HEK293 (cell line): Measurements from ENCODE around the gene PRLR.

ENCODE experiments used
- CTCF ChIA-PET: fragments of 350-600 bp; formaldehyde crosslinking; extraction: SDS; loops from one replicate; lab custom pipeline; 2021; ENCODE audit warnings: antibody characterized with exemption; lab: Yijun Ruan, JAX
- POLR2A ChIA-PET: fragments of 300-600 bp; formaldehyde crosslinking; extraction: SDS; loops from one replicate; lab custom pipeline; 2020; ENCODE audit warnings: antibody characterized with exemption, inconsistent platforms; lab: Yijun Ruan, JAX
- H3K27ac ChIP-seq: fragments of 200-500 bp; sonication (Bioruptor generic); 2 replicates; pipeline ENCODE4 v1.5.1; 2014; ENCODE audit warnings: low read depth, low read length, control low read depth, inconsistent platforms; ENCODE audit errors: extremely low read depth
- H3K36me3 ChIP-seq, 2 experiments: fragments of 200-500 bp in 1 of 2; sonication (Bioruptor generic) in 1 of 2; 1 replicate in 1 of 2; 2 replicates in 1 of 2; pipeline ENCODE4 v1.5.1; 2014 to 2017; ENCODE audit warnings: inconsistent platforms in 2 of 2, low read length in 2 of 2; ENCODE audit not compliant: control insufficient read depth in 2 of 2, insufficient read depth in 1 of 2
- H3K4me1 ChIP-seq: fragments of 200-500 bp; sonication (Bioruptor generic); 2 replicates; pipeline ENCODE4 v1.5.1; 2014; ENCODE audit warnings: mild to moderate bottlenecking, low read length, inconsistent platforms; ENCODE audit not compliant: control insufficient read depth, insufficient read depth
- H3K4me3 ChIP-seq: 2 replicates; pipeline ENCODE4 v1.5.1; 2011; ENCODE audit warnings: low read depth, mild to moderate bottlenecking, control low read depth, low read length, moderate library complexity
- H3K9me3 ChIP-seq: fragments of 200-500 bp; sonication (Bioruptor generic); 2 replicates; pipeline ENCODE4 v1.5.1; 2014; ENCODE audit warnings: low read depth, low read length, inconsistent platforms; ENCODE audit not compliant: control insufficient read depth, insufficient read depth
- BCL11A ChIP-seq: fragments of 450-650 bp; formaldehyde crosslinking; IDR thresholded peaks from 2 replicates; pipeline ENCODE4 v1.5.1; 2016; ENCODE audit warnings: low read depth, missing biosample characterization, missing genetic modification characterization
- BCL11B ChIP-seq: fragments of 450-650 bp; formaldehyde crosslinking; IDR thresholded peaks from 2 replicates; pipeline ENCODE4 v1.5.1; 2016; ENCODE audit warnings: low read depth, missing biosample characterization, missing genetic modification characterization
- GLI4 ChIP-seq: fragments of 450-650 bp; formaldehyde crosslinking; IDR thresholded peaks from 2 replicates; pipeline ENCODE4 v1.5.1; 2016; ENCODE audit warnings: missing biosample characterization, missing genetic modification characterization
- KLF16 ChIP-seq: fragments of 450-650 bp; formaldehyde crosslinking; IDR thresholded peaks from 2 replicates; pipeline ENCODE4 v1.5.1; 2017; ENCODE audit warnings: missing biosample characterization, missing genetic modification characterization
- RBAK ChIP-seq: fragments of 450-650 bp; formaldehyde crosslinking; IDR thresholded peaks from 2 replicates; pipeline ENCODE4 v1.5.1; 2016; ENCODE audit warnings: missing biosample characterization, missing genetic modification characterization
- SCRT1 ChIP-seq: fragments of 450-650 bp; formaldehyde crosslinking; IDR thresholded peaks from 2 replicates; pipeline ENCODE4 v1.5.1; 2016; ENCODE audit warnings: missing biosample characterization, missing genetic modification characterization, borderline replicate concordance
- SCRT2 ChIP-seq: fragments of 450-650 bp; formaldehyde crosslinking; IDR thresholded peaks from 2 replicates; pipeline ENCODE4 v1.5.1; 2016; ENCODE audit warnings: missing biosample characterization, missing genetic modification characterization
- SP7 ChIP-seq: fragments of 450-650 bp; formaldehyde crosslinking; IDR thresholded peaks from 2 replicates; pipeline ENCODE4 v1.5.1; 2016; ENCODE audit warnings: missing biosample characterization, missing genetic modification characterization
- ZNF140 ChIP-seq: fragments of 450-650 bp; formaldehyde crosslinking; IDR thresholded peaks from 2 replicates; pipeline ENCODE4 v1.5.1; 2016; ENCODE audit warnings: missing biosample characterization, missing genetic modification characterization
- ZNF148 ChIP-seq: fragments of 450-650 bp; formaldehyde crosslinking; IDR thresholded peaks from 2 replicates; pipeline ENCODE4 v1.5.0; 2017; ENCODE audit warnings: missing biosample characterization, missing genetic modification characterization, borderline replicate concordance
- ZNF16 ChIP-seq: fragments of 450-650 bp; formaldehyde crosslinking; IDR thresholded peaks from 2 replicates; pipeline ENCODE4 v1.5.1; 2016; ENCODE audit warnings: low read depth, missing biosample characterization, missing genetic modification characterization
- ZNF169 ChIP-seq: fragments of 450-650 bp; formaldehyde crosslinking; IDR thresholded peaks from 2 replicates; pipeline ENCODE4 v1.5.1; 2016; ENCODE audit warnings: missing biosample characterization, missing genetic modification characterization
- ZNF221 ChIP-seq: fragments of 450-650 bp; formaldehyde crosslinking; IDR thresholded peaks from 2 replicates; pipeline ENCODE4 v1.5.1; 2017; ENCODE audit warnings: missing biosample characterization, missing genetic modification characterization, borderline replicate concordance
- ZNF223 ChIP-seq: fragments of 450-650 bp; formaldehyde crosslinking; IDR thresholded peaks from 2 replicates; pipeline ENCODE4 v1.5.1; 2016; ENCODE audit warnings: missing biosample characterization, missing genetic modification characterization
- ZNF248 ChIP-seq: fragments of 450-650 bp; formaldehyde crosslinking; IDR thresholded peaks from 2 replicates; pipeline ENCODE4 v1.5.1; 2017; ENCODE audit warnings: missing biosample characterization, missing genetic modification characterization
- ZNF292 ChIP-seq: fragments of 450-650 bp; formaldehyde crosslinking; IDR thresholded peaks from 2 replicates; pipeline ENCODE4 v1.5.1; 2016; ENCODE audit warnings: low read depth, missing biosample characterization, missing genetic modification characterization, borderline replicate concordance
- ZNF404 ChIP-seq: fragments of 450-650 bp; formaldehyde crosslinking; IDR thresholded peaks from 2 replicates; pipeline ENCODE4 v1.5.1; 2017; ENCODE audit warnings: missing biosample characterization, missing genetic modification characterization
- ZNF501 ChIP-seq: fragments of 450-650 bp; formaldehyde crosslinking; IDR thresholded peaks from 2 replicates; pipeline ENCODE4 v1.5.1; 2016; ENCODE audit warnings: missing biosample characterization, missing genetic modification characterization
- ZNF544 ChIP-seq: fragments of 450-650 bp; formaldehyde crosslinking; IDR thresholded peaks from 2 replicates; pipeline ENCODE4 v1.5.0; 2017; ENCODE audit warnings: missing biosample characterization, missing genetic modification characterization
- ZNF571 ChIP-seq: fragments of 450-650 bp; formaldehyde crosslinking; IDR thresholded peaks from 2 replicates; pipeline ENCODE4 v1.5.0; 2017; ENCODE audit warnings: missing biosample characterization, missing genetic modification characterization
- ZNF677 ChIP-seq: fragments of 450-650 bp; IDR thresholded peaks from 2 replicates; pipeline ENCODE4 v1.5.0; 2018; ENCODE audit warnings: missing biosample characterization, mild to moderate bottlenecking, missing genetic modification characterization, moderate library complexity
- ZNF692 ChIP-seq: fragments of 450-650 bp; formaldehyde crosslinking; IDR thresholded peaks from 2 replicates; pipeline ENCODE4 v1.5.1; 2016; ENCODE audit warnings: missing biosample characterization, missing genetic modification characterization
- ZNF701 ChIP-seq: fragments of 450-650 bp; formaldehyde crosslinking; IDR thresholded peaks from 2 replicates; pipeline ENCODE4 v1.5.1; 2016; ENCODE audit warnings: missing biosample characterization, missing genetic modification characterization
- ZNF707 ChIP-seq: fragments of 450-650 bp; formaldehyde crosslinking; IDR thresholded peaks from 2 replicates; pipeline ENCODE4 v1.5.1; 2016; ENCODE audit warnings: missing biosample characterization, missing genetic modification characterization
- ZSCAN16 ChIP-seq: fragments of 450-650 bp; formaldehyde crosslinking; IDR thresholded peaks from 2 replicates; pipeline ENCODE4 v1.5.1; 2016; ENCODE audit warnings: missing biosample characterization, missing genetic modification characterization

PRLR gene

GRCh38 chr5:35032356-35032755 is 197.9 kb downstream of the PRLR start (continued):
- TF ChIP-seq ZNF571 (no peak), BCL11A (tag by site-specific recombination) (no peak), ZNF692 (tag by site-specific recombination) (no peak), ZNF248 (no peak), SP7 (tag by site-specific recombination) (no peak), ZNF544 (tag by site-specific recombination) (no peak)

- Histone ChIP-seq H3K4me1 (no peaks in the 10 kb centered on the region), H3K9me3 (no peaks in the 10 kb centered on the region), H3K36me3 (no peaks in the 10 kb centered on the region), H3K4me3 (no peak overlapping the region), H3K27ac (no peak overlapping the region)
- TF ChIP-seq ZNF223: no peak
- no peak for TF ChIP-seq ZNF16 (tag by site-specific recombination)
- no peak for TF ChIP-seq ZNF707 (tag by site-specific recombination)
- no peak for TF ChIP-seq ZNF501 (tag by site-specific recombination)
- TF ChIP-seq ZNF677 (tag by site-specific recombination): no peak
- TF ChIP-seq ZSCAN16 (tag by site-specific recombination): no peak
- TF ChIP-seq ZNF140 (tag by site-specific recombination): no peak
- ChIA-PET POLR2A (no interaction called here), CTCF (interaction anchor here (0.9 to 1.3 kb wide), 2 partner anchors 15 to 28 kb away, joined by 3 read pairs; no protein-coding TSS in a partner anchor)
Observed at GRCh38 chr5:35031276-35031675, 199.0 kb downstream of the PRLR start.

GRCh38 chr5:35030426-35031100 is 199.7 kb downstream of the PRLR start:
- no peaks in the 10 kb centered on the region for H3K4me1 ChIP-seq
- no peaks in the 10 kb centered on the region for H3K36me3 ChIP-seq
- CTCF ChIA-PET: interaction anchor here (0.9 to 1.3 kb wide), 2 partner anchors 14 to 27 kb away, joined by 3 read pairs; no protein-coding TSS in a partner anchor
- no peaks in the 10 kb centered on the region for H3K9me3 ChIP-seq
- TF ChIP-seq SCRT1 (tag by site-specific recombination) (no peak), GLI4 (tag by site-specific recombination) (no peak), ZNF221 (tag by site-specific recombination) (no peak), KLF16 (tag by site-specific recombination) (no peak), ZNF701 (tag by site-specific recombination) (no peak)
- TF ChIP-seq, all 188 proteins: peak for 0
- no peak overlapping the region for H3K27ac ChIP-seq
- no peak overlapping the region for H3K4me3 ChIP-seq
- POLR2A ChIA-PET: no interaction called here

GRCh38 chr5:35029333-35029732 is 201.0 kb downstream of the PRLR start:
- ChIA-PET POLR2A (no interaction called here), CTCF (interaction anchor here (4.6 kb wide), 1 partner anchor 26 kb away, joined by 21 read pairs; no protein-coding TSS in a partner anchor)
- H3K36me3 ChIP-seq: no peaks in the 10 kb centered on the region
- no peak overlapping the region for H3K4me3 ChIP-seq
- H3K27ac ChIP-seq: no peak overlapping the region
- H3K4me1 ChIP-seq: no peaks in the 10 kb centered on the region
- H3K9me3 ChIP-seq: no peaks in the 10 kb centered on the region
- TF ChIP-seq ZNF292 (tag by site-specific recombination) (no peak), ZNF169 (tag by site-specific recombination) (no peak), ZNF148 (tag by site-specific recombination) (no peak), BCL11B (tag by site-specific recombination) (no peak), ZNF404 (no peak), SCRT2 (tag by site-specific recombination) (no peak), RBAK (no peak)
